HEK293 (cell line): Measurements from ENCODE around the gene IL4I1.

ENCODE experiments used
- ATF2 ChIP-seq: fragments of 450-650 bp; formaldehyde crosslinking; IDR thresholded peaks from 2 replicates; pipeline ENCODE4 v1.5.1; 2016; ENCODE audit warnings: missing biosample characterization, missing genetic modification characterization, low read depth
- HOXC10 ChIP-seq: sonication (generic); formaldehyde crosslinking; IDR thresholded peaks from 2 replicates; pipeline ENCODE4 v1.8.1; 2023; ENCODE audit warnings: mild to moderate bottlenecking, missing genetic modification reagents
- KLF17 ChIP-seq: fragments of 450-650 bp; formaldehyde crosslinking; IDR thresholded peaks from 2 replicates; pipeline ENCODE4 v1.5.1; 2016; ENCODE audit warnings: missing biosample characterization, missing genetic modification characterization
- OVOL3 ChIP-seq: fragments of 450-650 bp; formaldehyde crosslinking; IDR thresholded peaks from 2 replicates; pipeline ENCODE4 v1.5.1; 2016; ENCODE audit warnings: missing biosample characterization, missing genetic modification characterization
- PRDM6 ChIP-seq: fragments of 450-650 bp; formaldehyde crosslinking; IDR thresholded peaks from 2 replicates; pipeline ENCODE4 v1.5.1; 2017; ENCODE audit warnings: missing biosample characterization, missing genetic modification characterization
- WT1 ChIP-seq: fragments of 450-650 bp; formaldehyde crosslinking; IDR thresholded peaks from 2 replicates; pipeline ENCODE4 v1.5.1; 2016; ENCODE audit warnings: missing biosample characterization, missing genetic modification characterization
- ZBTB10 ChIP-seq: fragments of 450-650 bp; formaldehyde crosslinking; IDR thresholded peaks from 2 replicates; pipeline ENCODE4 v1.5.1; 2016; ENCODE audit warnings: missing biosample characterization, missing genetic modification characterization
- ZBTB7A ChIP-seq: fragments of 450-650 bp; formaldehyde crosslinking; IDR thresholded peaks from 2 replicates; pipeline ENCODE4 v1.5.1; 2016; ENCODE audit warnings: low read depth, missing biosample characterization, missing genetic modification characterization
- ZFP3 ChIP-seq: fragments of 450-650 bp; formaldehyde crosslinking; IDR thresholded peaks from 2 replicates; pipeline ENCODE4 v1.5.1; 2016; ENCODE audit warnings: low read depth, missing biosample characterization, missing genetic modification characterization
- ZFP41 ChIP-seq: fragments of 450-650 bp; formaldehyde crosslinking; IDR thresholded peaks from 2 replicates; pipeline ENCODE4 v1.5.1; 2016; ENCODE audit warnings: missing biosample characterization, missing genetic modification characterization, borderline replicate concordance
- ZFP69B ChIP-seq: fragments of 450-650 bp; formaldehyde crosslinking; IDR thresholded peaks from 2 replicates; pipeline ENCODE4 v1.5.1; 2016; ENCODE audit warnings: missing biosample characterization, missing genetic modification characterization
- ZIC2 ChIP-seq: fragments of 450-650 bp; formaldehyde crosslinking; IDR thresholded peaks from 2 replicates; pipeline ENCODE4 v1.5.1; 2016; ENCODE audit warnings: missing biosample characterization, missing genetic modification characterization
- ZNF114 ChIP-seq: fragments of 450-650 bp; formaldehyde crosslinking; IDR thresholded peaks from 2 replicates; pipeline ENCODE4 v1.5.0; 2017; ENCODE audit warnings: missing biosample characterization, missing genetic modification characterization
- ZNF121 ChIP-seq: fragments of 450-650 bp; formaldehyde crosslinking; IDR thresholded peaks from 2 replicates; pipeline ENCODE4 v1.5.1; 2016; ENCODE audit warnings: missing biosample characterization, missing genetic modification characterization
- ZNF138 ChIP-seq: fragments of 450-650 bp; formaldehyde crosslinking; IDR thresholded peaks from 2 replicates; pipeline ENCODE4 v1.5.1; 2016; ENCODE audit warnings: missing biosample characterization, missing genetic modification characterization, borderline replicate concordance
- ZNF146 ChIP-seq: fragments of 450-650 bp; formaldehyde crosslinking; IDR thresholded peaks from 2 replicates; pipeline ENCODE4 v1.5.1; 2016; ENCODE audit warnings: missing biosample characterization, missing genetic modification characterization
- ZNF16 ChIP-seq: fragments of 450-650 bp; formaldehyde crosslinking; IDR thresholded peaks from 2 replicates; pipeline ENCODE4 v1.5.1; 2016; ENCODE audit warnings: low read depth, missing biosample characterization, missing genetic modification characterization
- ZNF19 ChIP-seq: fragments of 450-650 bp; formaldehyde crosslinking; IDR thresholded peaks from 2 replicates; pipeline ENCODE4; 2016; ENCODE audit warnings: missing biosample characterization, missing genetic modification characterization, low read depth
- ZNF202 ChIP-seq: fragments of 450-650 bp; formaldehyde crosslinking; IDR thresholded peaks from 2 replicates; pipeline ENCODE4 v1.5.1; 2016; ENCODE audit warnings: missing biosample characterization, missing genetic modification characterization, borderline replicate concordance
- ZNF211 ChIP-seq: fragments of 450-650 bp; formaldehyde crosslinking; IDR thresholded peaks from 2 replicates; pipeline ENCODE4 v1.5.1; 2016; ENCODE audit warnings: low read depth, missing biosample characterization, missing genetic modification characterization
- ZNF280D ChIP-seq: fragments of 450-650 bp; formaldehyde crosslinking; IDR thresholded peaks from 2 replicates; pipeline ENCODE4 v1.5.1; 2016; ENCODE audit warnings: missing biosample characterization, missing genetic modification characterization
- ZNF311 ChIP-seq: fragments of 450-650 bp; formaldehyde crosslinking; IDR thresholded peaks from 2 replicates; pipeline ENCODE4 v1.5.1; 2017; ENCODE audit warnings: missing biosample characterization, missing genetic modification characterization, borderline replicate concordance
- ZNF423 ChIP-seq: fragments of 450-650 bp; formaldehyde crosslinking; IDR thresholded peaks from 2 replicates; pipeline ENCODE4 v1.5.1; 2016; ENCODE audit warnings: missing biosample characterization, missing genetic modification characterization
- ZNF555 ChIP-seq: fragments of 450-650 bp; formaldehyde crosslinking; conservative IDR thresholded peaks from 2 replicates; pipeline ENCODE4 v1.5.1; 2017; ENCODE audit warnings: missing biosample characterization, mild to moderate bottlenecking, missing genetic modification characterization, inconsistent platforms
- ZNF701 ChIP-seq: fragments of 450-650 bp; formaldehyde crosslinking; IDR thresholded peaks from 2 replicates; pipeline ENCODE4 v1.5.1; 2016; ENCODE audit warnings: missing biosample characterization, missing genetic modification characterization
- ZNF704 ChIP-seq: fragments of 450-650 bp; formaldehyde crosslinking; IDR thresholded peaks from 2 replicates; pipeline ENCODE4 v1.5.1; 2016; ENCODE audit warnings: missing biosample characterization, missing genetic modification characterization
- ZNF843 ChIP-seq: fragments of 450-650 bp; formaldehyde crosslinking; IDR thresholded peaks from 2 replicates; pipeline ENCODE4 v1.5.1; 2016; ENCODE audit warnings: missing biosample characterization, missing genetic modification characterization
- ZSCAN30 ChIP-seq: fragments of 450-650 bp; IDR thresholded peaks from 2 replicates; pipeline ENCODE4 v1.5.1; 2018; ENCODE audit warnings: missing biosample characterization, mild to moderate bottlenecking, missing genetic modification characterization, moderate library complexity
- ZXDB ChIP-seq: fragments of 450-650 bp; formaldehyde crosslinking; IDR thresholded peaks from 2 replicates; pipeline ENCODE4 v1.5.1; 2016; ENCODE audit warnings: missing biosample characterization, missing genetic modification characterization

The IL4I1 gene

GRCh38 chr19:49850487-49851342 lies 46.0 kb downstream of the IL4I1 start, which contains the start of gene PTOV1 (continued):
- TF ChIP-seq ZNF280D (tag by site-specific recombination) = no peak
- no peak for TF ChIP-seq ZFP41 (tag by site-specific recombination)
- 0 out of 2 replicates have a peak, but pooled peaks have one; percentile 51 for TF ChIP-seq KLF17
- TF ChIP-seq ZNF843 (tag by site-specific recombination) = peak; percentile 65
- no peak for TF ChIP-seq HOXC10
- no peak for TF ChIP-seq ZNF701 (tag by site-specific recombination)
- peak; percentile 89 for TF ChIP-seq ZSCAN30 (tag by site-specific recombination)
- TF ChIP-seq ZNF704 = no peak
- TF ChIP-seq ZBTB7A (tag by site-specific recombination) = peak; percentile 99
- TF ChIP-seq ZNF202 (tag by site-specific recombination) = no peak
- no peak for TF ChIP-seq ZNF423 (tag by site-specific recombination)
- TF ChIP-seq ZNF114 = no peak
- TF ChIP-seq ZFP69B (tag by site-specific recombination) = peak; percentile 90
- TF ChIP-seq ZNF19 (tag by site-specific recombination) = no peak
- TF ChIP-seq ZNF555 (tag by site-specific recombination) = no peak
- peak; percentile 75 for TF ChIP-seq ZIC2 (tag by site-specific recombination)
- no peak for TF ChIP-seq ZNF146 (tag by site-specific recombination)
- peak; percentile 65; the same call in 1 of the 2 replicates for TF ChIP-seq WT1 (tag by site-specific recombination)
- TF ChIP-seq ZBTB10 = peak; percentile 100
- 0 out of 2 replicates have a peak, but pooled peaks have one; percentile 15 for TF ChIP-seq ZNF211 (tag by site-specific recombination)
- TF ChIP-seq ATF2 = 0 out of 2 replicates have a peak, but pooled peaks have one; percentile 17
- TF ChIP-seq ZXDB = peak; percentile 98
- 0 out of 2 replicates have a peak, but pooled peaks have one; percentile 24 for TF ChIP-seq ZNF121
- no peak for TF ChIP-seq ZNF311 (tag by site-specific recombination)
- TF ChIP-seq ZNF138 (tag by site-specific recombination) = no peak
- no peak for TF ChIP-seq PRDM6 (tag by site-specific recombination)
- TF ChIP-seq OVOL3 (tag by site-specific recombination) = no peak
- no peak for TF ChIP-seq ZNF16 (tag by site-specific recombination)
- no peak for TF ChIP-seq ZFP3 (tag by site-specific recombination)
